Sigmoid colon (tissue), 7 donors: Measurements from ENCODE around the gene ALDH16A1. TPM values are rescaled to one million over a fixed set of nuclear protein-coding genes. Genes with fewer than 3 reads are reported as not detected.

Source experiments
- DNase-seq: peaks from one replicate; pipeline ENCODE4 v3.0.0-alpha.2; 2019
- H3K27ac ChIP-seq, 4 donors: fragments of 200-600 bp; sonication (generic); one replicate each; pipeline ENCODE4 v1.5.1; 2016 to 2019; ENCODE audit warnings: mild to moderate bottlenecking in 1 of 4
- H3K27me3 ChIP-seq, 3 donors: fragments of 200-600 bp; sonication (generic); one replicate each; pipeline ENCODE4 v1.5.1; 2019; ENCODE audit warnings: mild to moderate bottlenecking in 1 of 3
- H3K36me3 ChIP-seq, 4 donors: fragments of 200-600 bp; sonication (generic); one replicate each; pipeline ENCODE4 v1.5.1; 2016 to 2019
- H3K4me1 ChIP-seq, 4 donors: fragments of 200-600 bp; sonication (generic); one replicate each; pipeline ENCODE4 v1.5.1; 2017 to 2019
- H3K4me3 ChIP-seq, 4 donors: fragments of 200-600 bp; sonication (generic); one replicate each; pipeline ENCODE4 v1.5.1; 2017 to 2019; ENCODE audit warnings: mild to moderate bottlenecking in 2 of 4, moderate library complexity in 1 of 4
- H3K9me3 ChIP-seq, 4 donors: fragments of 200-600 bp in 3 of 4; sonication (generic) in 3 of 4; one replicate each; pipeline versions ENCODE4 v1.5.1 to v1.6.1; 2013 to 2019
- CTCF ChIP-seq, 4 experiments: fragments of 450-650 bp in 3 of 4; fragments of 200-600 bp in 1 of 4; IDR thresholded peaks; one replicate each; pipeline ENCODE4 v1.5.1; 2016 to 2019; ENCODE audit warnings: antibody characterized with exemption in 4 of 4, mild to moderate bottlenecking in 3 of 4, moderate library complexity in 2 of 4
- EP300 ChIP-seq, 4 donors: sonication (generic); formaldehyde crosslinking; IDR thresholded peaks; one replicate each; pipeline ENCODE4 v1.6.1; 2017; ENCODE audit warnings: antibody characterized with exemption in 4 of 4
- POLR2A ChIP-seq, 2 donors: fragments of 450-650 bp; IDR thresholded peaks; one replicate each; pipeline ENCODE4 v1.6.1; 2016; ENCODE audit warnings: antibody characterized with exemption in 2 of 2, mild to moderate bottlenecking in 2 of 2, moderate library complexity in 2 of 2
- POLR2AphosphoS5 ChIP-seq, 4 donors: sonication (generic); formaldehyde crosslinking; IDR thresholded peaks; one replicate each; pipeline ENCODE4 v1.6.1; 2017; ENCODE audit warnings: antibody characterized with exemption in 4 of 4
- WGBS, 2 donors: extraction: QIAGEN DNeasy Blood & Tissue Kit; methylation state at CpG; one replicate each; pipeline ENCODE4 v1.1.7; 2013; 5-methylcytosine and 5-hydroxymethylcytosine counted together
- intact Hi-C: fragments of 100-400 bp; cut with DNase I; formaldehyde crosslinking; loops from one replicate; pipeline ENCODE4 v1.15.1; 2023
- polyA plus RNA-seq, 3 donors: library from polyadenylated mRNA; stranded (reverse); fragments of 200-250 nt; gene quantifications; one replicate each; pipeline ENCODE4 v1.2.3, GENCODE V29; 2013
- total RNA-seq, 4 donors: library from RNA; depleted of rRNA; stranded (reverse); fragments of >200 nt; gene quantifications; one replicate each; pipeline ENCODE4 v1.1.0, GENCODE V29; 2016
- donor health status: healthy with polysubstance abuse.
- donor health status: Bipolar disorder and iron deficiency.
- donor health status: healthy.

ALDH16A1 gene
- total and polyA plus RNA-seq, 7 donors, result 14.1 to 44.2 (median 18.0) TPM

- peak within 1 kb of the TSS in 2 of 4 donors; percentile 11 to 16 for H3K4me3 ChIP-seq
- H3K27ac ChIP-seq, result no peak within 1 kb of the TSS
- H3K36me3 ChIP-seq, result no peaks in the 10 kb centered on the region
- H3K27me3 ChIP-seq, result peaks cover 74 to 100% (median 98%) of the 10 kb centered on the region in 3 donors
- 9 to 12% methylated on average over 42 of the region's 42 CpGs for WGBS, 2 donors
- no peak for TF ChIP-seq POLR2A (IDR thresholded peaks at IDR 0.05)
- no peak for TF ChIP-seq CTCF (IDR thresholded peaks at IDR 0.05)
- TF ChIP-seq EP300 (IDR thresholded peaks at IDR 0.05), result no peak
- TF ChIP-seq POLR2AphosphoS5 (IDR thresholded peaks at IDR 0.05), result no peak
- peaks cover 0 to 35% (median 34%) of the 10 kb centered on the region in 4 donors for H3K4me1 ChIP-seq
- DNase-seq, result no peak
- intact Hi-C loops, result no loop called here
- no peaks in the 10 kb centered on the region for H3K9me3 ChIP-seq
Observed at GRCh38 chr19:49423071-49423984, 29.7 kb upstream of the ALDH16A1 start, which contains the start of gene PTH2. TSS of gene PTH2 (minus strand) at chr19:49423441. CDS start at chr19:49423339, 102 bp downstream.

GRCh38 chr19:49423985-49424303 lies 29.1 kb upstream of the ALDH16A1 start:
- Histone ChIP-seq H3K4me1 (peaks cover 0 to 39% (median 38%) of the 10 kb centered on the region in 4 donors), H3K4me3 (no peak overlapping the region), H3K27me3 (peaks cover 76 to 100% (median 98%) of the 10 kb centered on the region in 3 donors), H3K27ac (no peak overlapping the region), H3K9me3 (no peaks in the 10 kb centered on the region), H3K36me3 (no peaks in the 10 kb centered on the region)
- 5 to 7% methylated on average over 3 of the region's 3 CpGs for WGBS, 2 donors
- intact Hi-C loops, result no loop called here
- TF ChIP-seq POLR2A (IDR thresholded peaks at IDR 0.05) (no peak), POLR2AphosphoS5 (IDR thresholded peaks at IDR 0.05) (no peak), CTCF (IDR thresholded peaks at IDR 0.05) (no peak), EP300 (IDR thresholded peaks at IDR 0.05) (no peak)
- DNase-seq, result no peak

GRCh38 chr19:49425178-49425577 lies 27.8 kb upstream of the ALDH16A1 start, which contains the start of gene GFY:
TSS of gene GFY (plus strand) at chr19:49425388. CDS start at chr19:49426431, 1,043 bp downstream.
- H3K36me3 ChIP-seq, result no peaks in the 10 kb centered on the region
- peaks cover 77 to 100% (median 97%) of the 10 kb centered on the region in 3 donors for H3K27me3 ChIP-seq
- H3K9me3 ChIP-seq, result no peaks in the 10 kb centered on the region
- no peak for DNase-seq
- H3K4me3 ChIP-seq, result no peak within 1 kb of the TSS
- intact Hi-C loops, result no loop called here
- TF ChIP-seq EP300 (IDR thresholded peaks at IDR 0.05) (no peak), CTCF (IDR thresholded peaks at IDR 0.05) (no peak), POLR2A (IDR thresholded peaks at IDR 0.05) (no peak), POLR2AphosphoS5 (IDR thresholded peaks at IDR 0.05) (no peak)
- H3K27ac ChIP-seq, result no peak within 1 kb of the TSS
- peaks cover 0 to 39% (median 38%) of the 10 kb centered on the region in 4 donors for H3K4me1 ChIP-seq
- WGBS, 2 donors, result 27 to 53% methylated on average over 7 of the region's 7 CpGs

GRCh38 chr19:49425922-49426592 lies 27.0 kb upstream of the ALDH16A1 start:
- Histone ChIP-seq H3K27me3 (peaks cover 78 to 100% (median 97%) of the 10 kb centered on the region in 3 donors), H3K27ac (no peak overlapping the region), H3K36me3 (no peaks in the 10 kb centered on the region), H3K4me3 (no peak overlapping the region), H3K4me1 (peaks cover 0 to 34% (median 33%) of the 10 kb centered on the region in 4 donors), H3K9me3 (no peaks in the 10 kb centered on the region)
- intact Hi-C loops, result no loop called here
- 4 to 6% methylated on average over 30 of the region's 30 CpGs for WGBS, 2 donors
- DNase-seq, result no peak
- TF ChIP-seq POLR2A (IDR thresholded peaks at IDR 0.05), result no peak
- TF ChIP-seq CTCF (IDR thresholded peaks at IDR 0.05), result no peak
- TF ChIP-seq EP300 (IDR thresholded peaks at IDR 0.05), result no peak
- no peak for TF ChIP-seq POLR2AphosphoS5 (IDR thresholded peaks at IDR 0.05)
